Left renal pelvis (tissue), 4 donors: ENCODE results near the gene ZBTB12. TPM values are rescaled to one million over a fixed set of nuclear protein-coding genes. Genes with fewer than 3 reads are reported as not detected.

Experiments used
- DNase-seq, 4 donors: peaks; one replicate each; pipeline ENCODE4 v3.0.0-alpha.2; 2013; ENCODE audit warnings: low read depth in 4 of 4, low spot score in 3 of 4
- polyA plus RNA-seq, 4 donors: library from polyadenylated mRNA; unstranded; fragments of 120-200 nt; gene quantifications; one replicate each; pipeline ENCODE4 v1.2.1, GENCODE V29; 2013; ENCODE audit not compliant: insufficient read length in 4 of 4

ZBTB12 gene
- polyA plus RNA-seq, 4 donors: 17.7 to 28.9 (median 22.0) TPM

DNA sequence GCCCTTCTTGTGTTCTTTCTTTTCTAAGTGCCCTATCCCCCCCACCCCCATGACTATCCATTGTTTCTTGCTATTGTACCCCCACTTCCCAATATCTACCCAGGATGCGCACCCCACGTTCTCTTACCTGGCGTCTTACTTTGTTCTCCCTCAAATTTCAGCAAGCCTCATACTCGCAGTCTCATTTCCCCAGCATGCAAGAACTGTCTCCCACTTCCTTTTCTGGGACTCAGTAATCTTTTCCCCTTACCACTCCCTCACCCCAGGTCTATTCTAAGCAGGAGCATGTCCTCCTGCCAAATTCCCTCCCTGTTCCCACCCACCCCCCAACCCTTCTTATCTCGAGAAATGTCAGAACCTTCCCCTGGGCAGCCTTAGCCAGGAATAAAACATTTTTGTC, 2.7 kb downstream of the ZBTB12 start:
- DNase-seq: no peak

DNA sequence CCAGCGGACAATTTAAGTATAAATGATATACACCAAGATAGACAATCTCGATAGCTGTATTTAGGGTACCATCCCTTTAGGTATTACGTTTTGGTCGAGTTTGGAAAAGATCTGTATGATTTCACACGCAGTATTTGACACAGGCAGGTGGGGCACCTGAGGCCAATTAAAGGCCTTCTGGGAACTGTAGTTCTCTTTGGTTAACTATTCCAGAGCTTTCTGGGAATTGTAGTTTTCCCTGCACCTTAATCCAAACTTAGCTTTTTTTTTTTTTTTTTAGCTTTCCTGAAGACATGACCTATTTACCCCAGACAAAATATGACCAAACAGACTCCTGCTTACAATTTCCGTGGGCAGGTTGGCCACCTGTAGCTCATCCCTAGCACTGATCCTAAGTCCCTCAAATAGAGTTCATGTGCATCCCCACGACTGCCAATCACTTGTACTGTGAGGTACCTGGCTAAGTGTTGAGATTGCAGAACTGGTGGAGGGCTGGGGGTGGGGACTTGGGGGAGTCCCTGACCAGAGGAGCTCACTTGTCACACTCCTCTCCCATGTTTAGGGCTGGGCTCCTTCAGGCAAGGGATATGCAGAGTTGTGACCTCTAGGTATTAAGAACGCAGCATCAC, 3.4 kb downstream of the ZBTB12 start:
- DNase-seq: no peak

DNA sequence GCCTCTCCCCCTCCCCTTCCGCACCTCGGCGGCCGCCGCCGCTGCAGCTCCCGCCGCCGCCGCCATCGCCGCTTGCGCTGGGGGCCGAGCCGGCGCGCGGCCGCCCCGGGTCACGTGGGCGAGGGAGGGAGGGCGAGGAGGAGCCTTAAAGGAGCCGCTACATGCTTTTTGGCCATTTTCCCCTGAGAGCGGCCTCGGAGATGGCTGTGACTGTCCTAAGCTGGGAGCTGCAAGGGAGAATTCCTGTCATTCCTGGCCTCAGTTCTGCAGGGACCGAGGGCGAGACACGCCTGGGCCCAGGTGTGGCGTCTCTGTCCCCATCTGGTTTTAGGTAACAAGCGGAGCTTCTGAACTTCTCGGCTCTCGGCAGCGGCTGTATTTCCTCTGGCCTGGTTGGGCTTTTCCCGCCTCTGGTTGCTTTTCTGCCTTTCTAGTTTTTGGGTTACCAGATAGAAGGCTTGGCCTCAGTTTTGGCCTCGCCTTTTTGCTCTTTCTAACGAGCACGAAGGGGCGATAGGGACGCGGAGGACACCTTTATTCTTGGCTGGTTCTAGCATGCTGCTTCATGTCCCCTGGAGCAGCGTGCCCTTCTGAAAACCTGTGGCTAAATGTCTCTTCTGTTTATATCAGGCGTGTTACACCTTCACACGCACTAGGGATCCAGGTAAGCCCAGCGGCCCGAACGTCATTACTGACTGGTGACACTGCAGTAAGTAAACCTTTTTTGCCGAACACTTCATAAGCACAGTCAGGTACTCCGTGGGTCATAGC, 4.1 kb downstream of the ZBTB12 start, which contains the start of gene EHMT2:
Gene EHMT2, minus strand, starts transcription at position 87 of the 771 bp plus-strand sequence. Its CDS starts 21 bp downstream, at position 66.
- no peak for DNase-seq

DNA sequence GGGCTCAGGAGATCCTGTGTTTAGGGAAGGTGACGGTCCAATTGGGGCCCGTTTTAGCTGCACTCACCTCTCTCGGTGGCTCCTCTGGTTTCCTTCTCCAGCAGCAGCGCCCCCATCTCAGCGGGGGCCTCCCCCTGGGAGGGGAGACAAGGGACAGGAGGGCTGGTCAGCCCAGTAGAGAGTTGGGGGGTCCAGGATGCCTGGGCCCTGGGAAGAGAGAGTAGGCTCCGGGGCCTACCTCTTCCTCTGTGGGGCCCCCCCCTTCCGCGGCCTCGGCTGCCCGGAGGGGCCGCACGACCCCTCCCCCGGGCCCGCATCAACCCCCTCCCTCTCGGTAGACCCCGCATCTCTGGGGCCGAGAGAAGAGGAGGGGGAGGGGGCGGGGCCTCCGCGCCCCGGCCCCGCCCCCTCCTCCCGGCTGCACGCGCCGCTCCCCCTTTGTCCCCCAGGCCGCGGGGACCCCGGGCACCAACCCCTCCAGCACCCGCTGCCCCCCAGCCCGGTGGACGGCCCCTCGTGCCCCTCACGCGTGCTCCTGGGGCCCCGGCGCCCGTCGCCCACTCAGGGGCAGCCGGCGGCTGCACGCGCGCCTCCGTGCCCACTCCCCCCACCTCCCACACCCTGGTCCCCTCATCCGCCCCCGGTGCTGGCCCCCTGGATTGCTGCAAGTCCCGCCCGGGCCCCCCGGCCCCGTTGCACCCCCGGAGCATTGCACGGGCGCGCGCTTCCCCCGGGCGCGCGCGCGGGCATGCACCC, 4.9 kb downstream of the ZBTB12 start:
- no peak for DNase-seq

DNA sequence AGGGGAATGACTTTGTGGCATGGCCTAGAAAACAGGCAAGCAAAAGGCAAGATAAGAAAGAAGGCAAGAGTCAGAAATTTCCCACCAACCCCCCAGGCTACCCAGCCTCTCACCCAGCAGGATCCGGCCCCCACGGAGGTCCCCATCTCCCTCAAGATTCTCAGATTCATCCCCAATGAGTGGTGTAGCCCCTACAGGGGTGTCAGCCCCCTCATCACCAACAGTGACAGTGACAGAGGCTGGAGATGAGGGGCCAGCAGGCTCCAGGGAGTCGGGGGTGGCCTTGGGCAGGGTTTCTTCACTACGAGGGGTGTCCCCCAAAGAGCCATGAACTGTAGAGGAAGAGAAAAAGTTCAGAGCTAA, 5.4 kb downstream of the ZBTB12 start:
- no peak for DNase-seq

DNA sequence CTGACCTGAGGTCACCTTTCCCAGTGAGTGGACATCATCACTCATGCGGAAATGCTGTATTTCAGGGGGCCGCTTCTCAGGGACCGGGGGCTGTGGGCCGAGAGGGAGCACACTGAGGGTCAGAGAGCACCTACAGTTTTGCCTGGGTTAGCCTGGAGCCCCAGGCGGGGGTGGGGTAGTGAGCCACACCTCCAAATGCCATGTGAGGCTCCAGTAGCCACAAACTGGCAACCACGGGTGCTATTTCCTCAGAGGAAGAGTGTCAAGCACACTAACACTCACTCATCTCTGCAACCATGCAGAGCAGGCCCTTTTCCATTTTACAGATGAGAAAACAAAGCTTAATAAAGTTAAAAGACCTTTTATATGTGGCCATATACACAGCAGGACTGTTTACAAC, 9.1 kb downstream of the ZBTB12 start:
- no peak for DNase-seq

DNA sequence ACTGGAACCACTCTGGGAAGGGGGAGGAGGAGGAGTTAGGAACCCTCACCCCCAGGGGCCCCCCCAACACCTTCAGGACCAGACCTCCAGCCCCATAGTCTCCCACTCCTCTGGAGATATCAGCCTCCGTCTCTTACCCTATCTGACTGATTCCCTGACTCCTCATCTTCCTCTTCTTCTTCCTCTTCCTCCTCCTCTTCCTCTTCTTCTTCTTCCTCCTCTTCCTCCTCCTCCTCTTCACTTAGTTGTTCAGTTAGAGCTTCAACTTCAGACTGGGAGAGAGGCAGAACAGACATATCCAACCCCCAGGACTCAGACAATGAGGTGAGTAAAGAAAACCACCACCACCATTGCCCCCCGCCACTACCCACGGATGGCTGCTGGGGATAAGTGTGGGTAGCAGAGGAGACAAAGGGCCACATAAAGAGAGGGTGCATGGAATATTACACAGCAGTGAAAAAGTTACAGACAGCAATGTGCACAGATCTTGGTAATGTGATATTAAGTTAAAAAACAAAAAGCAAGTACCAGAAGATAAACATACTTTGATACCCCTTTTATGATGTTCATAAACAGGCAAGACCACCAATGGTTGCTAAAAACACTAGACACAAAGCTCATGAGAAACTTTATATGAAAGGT, 12.4 kb downstream of the ZBTB12 start:
- no peak for DNase-seq

DNA sequence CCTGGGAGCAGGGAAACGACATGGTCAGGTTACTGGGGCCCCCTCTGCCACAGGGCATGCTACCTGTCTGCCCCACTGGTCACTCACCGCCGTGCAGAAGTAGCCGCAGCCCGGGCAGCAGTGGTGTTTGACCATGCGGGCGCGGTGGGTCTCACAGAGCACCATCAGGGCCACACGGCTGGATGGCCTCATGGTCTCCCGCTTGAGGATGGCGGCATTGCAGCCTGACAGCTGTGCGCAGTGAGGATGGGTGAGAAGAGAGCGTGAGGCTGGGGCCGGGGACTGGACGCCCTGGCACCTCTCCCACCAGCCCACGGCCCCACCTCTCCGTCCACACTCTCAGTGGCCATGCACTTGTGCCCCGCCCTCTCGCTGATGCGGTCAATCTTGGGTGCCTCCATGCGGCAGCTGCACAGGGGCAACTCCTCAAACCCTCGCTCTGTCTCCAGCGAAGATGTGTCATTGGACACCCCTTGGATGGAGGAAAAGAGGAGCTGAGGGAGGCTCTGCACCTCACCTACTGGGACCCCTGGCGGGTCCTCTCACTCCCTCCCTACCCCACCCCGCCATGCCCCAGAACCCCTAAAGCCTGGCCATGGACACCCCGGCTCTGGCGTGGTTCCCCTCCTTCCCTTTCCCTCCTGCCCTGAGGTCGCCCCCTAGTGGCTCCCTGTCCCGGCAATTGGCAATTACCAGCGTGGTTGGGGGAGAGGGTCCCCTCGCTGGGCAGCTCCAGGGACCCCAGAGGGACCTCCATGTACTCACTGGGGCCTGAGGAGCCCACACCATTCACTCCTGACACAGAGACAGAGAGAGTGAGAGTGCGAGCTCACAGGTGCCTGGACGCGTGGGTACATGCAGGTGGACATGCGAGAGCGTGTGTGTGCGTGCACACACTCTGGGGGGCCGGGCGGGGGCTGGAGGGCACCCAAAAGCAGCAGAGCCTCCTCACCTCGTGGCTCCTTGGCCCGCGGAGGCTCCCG, 13.3 kb downstream of the ZBTB12 start:
- no peak for DNase-seq

DNA sequence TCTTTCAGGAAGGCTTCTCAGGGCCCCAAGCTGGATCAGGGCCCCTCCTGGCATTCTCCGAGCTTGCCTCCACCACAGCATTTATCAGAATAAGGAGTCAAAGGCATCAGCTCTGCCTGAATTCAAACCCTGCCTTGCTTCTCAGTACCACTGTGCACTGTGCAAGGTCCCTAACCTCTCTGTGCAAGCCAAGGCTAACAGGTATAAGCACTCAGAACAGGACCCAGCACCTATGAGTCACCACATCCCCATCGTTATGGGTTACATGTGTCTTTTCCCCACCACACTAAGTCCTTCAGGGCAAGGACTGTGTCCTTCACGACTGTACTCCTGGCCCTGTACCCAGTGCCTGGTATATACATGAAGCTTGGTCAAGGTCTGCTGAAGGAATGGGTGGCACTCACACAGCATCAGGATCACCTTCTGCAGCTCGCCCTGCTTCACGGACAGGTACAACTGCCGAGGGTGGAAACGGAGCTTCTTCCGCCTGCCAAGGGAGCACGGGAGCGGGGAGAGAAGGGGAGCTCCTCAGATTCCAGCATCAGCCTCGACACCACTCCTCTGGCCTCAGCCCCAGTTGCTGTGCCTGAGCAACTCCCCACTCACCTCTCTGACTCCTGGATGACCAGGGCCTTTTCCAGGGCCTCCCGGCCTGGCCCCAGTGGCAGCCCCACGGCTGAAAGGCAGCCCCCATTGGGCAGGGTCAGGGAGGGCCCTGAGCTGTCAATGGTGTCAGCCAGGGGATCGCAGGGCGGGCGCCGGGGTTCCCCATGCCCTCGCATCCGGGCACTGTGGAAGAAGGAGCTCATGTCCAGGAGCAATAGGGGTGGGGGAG, 14.5 kb downstream of the ZBTB12 start:
- DNase-seq: no peak

DNA sequence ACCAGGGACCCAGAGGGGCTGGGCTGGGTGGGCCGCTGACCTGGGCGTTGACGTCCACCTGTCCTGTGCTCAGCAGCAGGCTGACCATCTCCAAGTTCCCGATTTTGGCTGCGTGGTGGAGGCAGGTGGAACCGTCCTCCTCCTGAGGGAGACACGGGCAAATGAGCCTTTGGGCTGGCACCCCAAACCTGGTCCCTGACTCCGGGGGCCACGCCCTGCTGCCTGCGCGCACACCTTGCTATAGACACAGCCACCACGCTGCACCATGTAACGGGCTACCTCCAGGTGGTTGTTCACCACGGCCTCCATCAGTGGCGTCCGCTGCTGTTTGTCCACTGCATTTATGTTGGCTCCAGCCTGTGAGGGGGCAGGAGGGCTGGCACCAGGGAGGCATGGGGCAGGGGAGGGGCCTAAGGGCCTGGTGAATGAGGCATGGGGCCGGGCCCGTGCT, 15.3 kb downstream of the ZBTB12 start:
- DNase-seq: no peak

DNA sequence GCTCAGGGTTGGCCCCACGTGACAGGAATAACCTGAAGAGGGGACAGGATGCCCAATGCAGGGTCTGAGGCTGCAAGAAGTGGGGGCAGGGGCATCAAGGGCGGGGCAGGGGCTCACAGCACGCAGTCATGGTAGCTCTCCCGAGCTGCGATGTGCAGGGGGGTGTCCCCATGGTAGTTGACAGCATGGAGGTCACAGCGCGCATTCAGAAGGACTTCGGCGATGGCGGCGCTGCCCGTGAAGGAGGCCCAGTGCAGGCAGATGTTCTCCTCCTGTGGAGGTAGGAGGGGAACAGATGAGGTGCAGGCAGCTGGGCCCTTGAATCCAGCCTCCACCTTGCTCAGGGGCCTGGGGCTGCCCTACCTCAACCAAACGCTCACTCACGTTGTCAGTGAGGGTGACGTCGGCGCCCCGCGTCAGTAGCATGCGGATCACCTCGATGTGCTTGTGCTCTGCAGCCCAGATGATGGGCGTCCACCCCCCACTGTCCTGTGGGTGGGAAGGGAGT, 17.3 kb downstream of the ZBTB12 start:
- DNase-seq: no peak

DNA sequence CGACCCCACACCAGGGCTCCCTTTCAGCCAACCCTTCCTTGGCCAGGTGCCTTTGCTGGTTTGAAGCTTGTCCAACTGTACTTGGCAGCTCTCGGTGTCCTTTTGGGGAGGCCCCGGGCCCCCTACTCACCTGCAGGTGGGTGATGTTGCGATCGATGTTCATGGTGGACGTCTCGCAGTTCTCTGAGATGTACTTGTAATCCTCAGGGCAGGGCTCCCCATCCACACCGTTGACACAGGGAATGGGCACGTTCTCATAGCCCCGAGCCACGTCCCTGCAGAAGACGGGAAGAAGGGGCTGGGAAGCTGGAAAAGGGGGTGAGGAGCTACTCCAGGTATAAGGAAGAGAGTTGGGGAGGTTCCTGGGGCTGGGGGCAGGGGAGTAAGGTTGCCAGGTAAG, 18.2 kb downstream of the ZBTB12 start:
- no peak for DNase-seq

DNA sequence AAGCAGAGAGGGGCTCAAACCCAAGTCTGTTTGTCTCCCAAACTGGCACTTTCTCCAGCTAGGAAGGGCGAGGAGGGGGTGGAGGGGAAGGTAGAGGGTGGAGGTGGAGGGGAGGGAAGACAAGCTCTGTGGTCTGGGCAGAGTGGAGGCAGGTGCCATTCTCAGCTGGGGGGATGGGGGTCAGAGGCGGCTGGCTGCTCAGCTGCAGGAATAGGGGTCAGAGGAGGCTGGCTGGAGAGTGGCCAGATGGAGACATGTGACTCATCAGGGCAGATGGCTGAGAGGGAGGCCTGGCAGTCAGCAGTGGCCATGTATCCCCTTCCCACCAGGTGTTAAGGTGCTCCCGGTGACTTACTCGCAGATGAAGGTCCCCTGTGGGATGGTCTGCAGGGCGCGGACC, 19.5 kb downstream of the ZBTB12 start:
- no peak for DNase-seq

DNA sequence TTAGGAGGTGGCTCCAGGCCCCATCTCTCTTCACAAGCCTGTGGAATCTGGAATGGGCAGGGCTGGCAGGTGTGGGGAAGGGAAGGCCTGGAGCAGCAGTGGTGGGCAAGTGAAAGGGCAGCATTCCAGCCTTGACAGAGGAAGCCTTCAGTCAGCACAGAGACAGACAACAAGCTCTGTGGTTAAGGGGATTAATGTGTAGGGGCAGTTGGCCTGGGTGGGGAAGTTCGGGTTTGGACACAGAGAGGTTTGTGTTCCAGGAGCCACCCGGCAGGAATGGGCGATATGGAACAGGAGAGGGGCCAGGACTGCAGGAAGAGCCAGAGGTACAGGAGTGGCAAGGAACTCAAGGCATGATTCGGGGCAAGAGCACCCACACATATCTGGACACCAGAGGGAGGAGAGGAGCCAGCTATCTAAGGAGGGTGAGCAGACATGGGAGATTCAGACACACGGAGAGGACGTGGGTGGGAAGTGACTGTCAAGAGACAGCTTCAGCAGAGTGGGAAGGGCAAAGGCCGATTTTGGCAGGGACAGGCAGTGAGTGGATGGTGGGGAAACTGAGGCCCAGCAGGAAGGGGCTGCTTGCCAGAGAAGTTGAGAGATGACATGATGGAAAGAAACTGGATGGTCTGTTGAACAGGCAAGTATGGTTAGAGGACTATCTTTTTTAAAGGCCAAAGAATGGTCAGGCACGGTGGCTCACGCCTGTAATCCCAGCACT, 20.6 kb downstream of the ZBTB12 start:
- DNase-seq: no peak

DNA sequence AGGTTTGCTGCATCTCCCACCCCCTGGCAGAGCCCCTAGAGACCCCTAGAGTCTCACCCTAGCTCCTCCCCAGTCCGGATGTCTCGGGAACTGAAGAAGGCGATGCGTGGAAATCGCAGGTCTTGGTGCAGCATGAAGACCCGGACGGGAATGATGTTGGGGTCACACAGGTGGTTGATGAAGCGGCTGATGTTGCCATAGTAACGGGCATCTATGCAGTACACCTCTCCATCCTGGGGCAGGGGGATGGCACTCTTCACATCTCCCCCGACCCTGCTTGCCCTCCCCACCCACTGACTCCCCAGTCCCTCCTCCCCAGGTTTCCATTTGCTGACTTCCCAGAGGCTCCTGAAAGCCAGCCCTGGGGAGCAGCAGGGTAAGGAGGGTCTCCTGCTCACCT, 21.3 kb downstream of the ZBTB12 start:
- DNase-seq: no peak

DNA sequence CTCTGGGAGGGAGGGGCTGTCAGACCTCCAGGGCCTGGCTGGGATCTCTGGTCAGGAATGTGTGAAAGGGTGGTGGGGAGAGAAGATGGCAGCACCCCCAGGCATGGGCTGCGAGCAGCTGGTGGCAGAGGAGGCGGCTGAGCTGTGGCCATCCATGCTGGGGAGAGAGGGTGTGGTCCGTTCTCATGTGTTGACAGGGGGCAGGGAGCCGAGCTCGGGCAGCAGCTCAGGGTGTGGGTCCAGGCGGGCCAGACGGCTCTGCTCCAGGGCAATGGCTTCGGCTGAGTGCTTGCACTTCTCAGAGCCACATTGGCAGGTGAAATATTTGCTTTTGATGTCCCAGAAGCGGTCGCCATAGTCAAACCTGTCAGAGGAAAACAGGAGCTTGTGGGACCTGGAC, 22.0 kb downstream of the ZBTB12 start:
- no peak for DNase-seq

DNA sequence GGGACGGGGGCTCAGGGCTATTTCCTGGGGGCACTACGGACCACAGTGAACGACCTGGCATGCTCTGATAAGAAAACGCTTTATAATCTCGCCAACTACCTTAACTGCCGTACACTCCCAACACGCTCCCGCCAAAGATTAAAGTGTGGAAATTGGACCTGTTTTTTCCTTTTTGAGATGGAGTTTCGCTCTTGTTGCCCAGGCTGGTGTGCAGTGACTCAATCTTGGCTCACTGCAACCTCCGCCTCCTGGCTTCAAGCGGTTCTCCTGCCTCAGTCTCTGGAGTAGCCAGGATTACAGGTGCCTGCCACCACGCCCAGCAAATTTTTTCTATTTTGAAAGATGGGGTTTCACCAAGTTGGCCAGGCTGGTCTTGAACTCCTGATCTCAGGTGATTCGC, 22.7 kb downstream of the ZBTB12 start:
- no peak for DNase-seq

DNA sequence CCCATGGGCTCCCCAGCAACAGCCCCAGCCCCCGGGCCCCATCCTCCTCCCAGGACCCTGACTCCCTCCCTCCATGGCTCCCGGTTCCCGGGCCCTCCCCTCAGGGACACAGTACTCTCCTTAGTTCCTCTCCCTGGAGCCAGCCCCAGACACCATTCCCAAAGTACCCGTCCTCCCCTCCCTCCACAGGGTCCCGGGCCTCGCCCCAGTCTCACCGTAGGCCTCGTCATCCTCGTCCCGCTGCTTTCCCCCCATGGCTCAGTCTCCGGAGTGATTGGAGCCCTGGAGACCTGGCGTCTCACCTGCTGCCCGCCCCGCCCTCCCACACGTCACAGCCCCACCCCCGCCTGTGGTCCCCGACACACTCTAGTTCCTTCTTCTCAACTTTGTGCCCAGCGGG, 23.2 kb downstream of the ZBTB12 start, which contains the start of gene SLC44A4:
Gene SLC44A4, minus strand, starts transcription at position 272 of the 400 bp plus-strand sequence. Its CDS starts 17 bp downstream, at position 255.
- no peak for DNase-seq
